HG03520 (cell line): ENCODE results near the gene FKBP2.
A peak's percentile ranks its signal among the peaks of the same experiment; 100 is the strongest.

Experiments
- ATAC-seq: cut with Tn5 transposase; IDR thresholded peaks from one replicate; pipeline ENCODE4 v1.9.1; 2021; ENCODE audit warnings: mild to moderate bottlenecking, moderate library complexity; ENCODE audit not compliant: unreplicated experiment

Gene FKBP2

DNA sequence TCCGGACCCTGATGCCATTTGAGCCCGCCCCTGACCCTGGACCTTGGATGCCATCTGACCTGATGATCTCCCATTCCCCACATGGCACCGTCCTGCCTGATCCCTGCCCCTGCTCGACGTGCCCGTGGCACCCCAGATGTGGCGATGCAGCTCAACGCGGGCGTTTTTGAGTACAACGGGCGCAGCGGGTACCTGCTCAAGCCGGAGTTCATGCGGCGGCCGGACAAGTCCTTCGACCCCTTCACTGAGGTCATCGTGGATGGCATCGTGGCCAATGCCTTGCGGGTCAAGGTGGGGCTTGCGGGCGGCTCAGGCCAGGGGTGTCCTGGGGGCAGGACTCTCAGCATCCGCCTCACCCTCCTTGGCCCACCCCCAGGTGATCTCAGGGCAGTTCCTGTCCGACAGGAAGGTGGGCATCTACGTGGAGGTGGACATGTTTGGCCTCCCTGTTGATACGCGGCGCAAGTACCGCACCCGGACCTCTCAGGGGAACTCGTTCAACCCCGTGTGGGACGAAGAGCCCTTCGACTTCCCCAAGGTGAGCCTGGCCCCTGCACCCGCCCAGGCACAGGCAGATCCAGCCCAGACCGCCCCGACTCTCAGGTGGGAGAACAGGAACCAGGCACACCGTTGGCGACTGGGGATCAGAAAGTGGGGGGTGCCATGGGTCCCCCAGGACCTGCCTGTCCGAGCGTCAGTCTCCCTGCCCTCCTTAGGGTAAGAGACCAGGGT is 21.5 kb downstream of the FKBP2 start:
- ATAC-seq, result no peak

DNA sequence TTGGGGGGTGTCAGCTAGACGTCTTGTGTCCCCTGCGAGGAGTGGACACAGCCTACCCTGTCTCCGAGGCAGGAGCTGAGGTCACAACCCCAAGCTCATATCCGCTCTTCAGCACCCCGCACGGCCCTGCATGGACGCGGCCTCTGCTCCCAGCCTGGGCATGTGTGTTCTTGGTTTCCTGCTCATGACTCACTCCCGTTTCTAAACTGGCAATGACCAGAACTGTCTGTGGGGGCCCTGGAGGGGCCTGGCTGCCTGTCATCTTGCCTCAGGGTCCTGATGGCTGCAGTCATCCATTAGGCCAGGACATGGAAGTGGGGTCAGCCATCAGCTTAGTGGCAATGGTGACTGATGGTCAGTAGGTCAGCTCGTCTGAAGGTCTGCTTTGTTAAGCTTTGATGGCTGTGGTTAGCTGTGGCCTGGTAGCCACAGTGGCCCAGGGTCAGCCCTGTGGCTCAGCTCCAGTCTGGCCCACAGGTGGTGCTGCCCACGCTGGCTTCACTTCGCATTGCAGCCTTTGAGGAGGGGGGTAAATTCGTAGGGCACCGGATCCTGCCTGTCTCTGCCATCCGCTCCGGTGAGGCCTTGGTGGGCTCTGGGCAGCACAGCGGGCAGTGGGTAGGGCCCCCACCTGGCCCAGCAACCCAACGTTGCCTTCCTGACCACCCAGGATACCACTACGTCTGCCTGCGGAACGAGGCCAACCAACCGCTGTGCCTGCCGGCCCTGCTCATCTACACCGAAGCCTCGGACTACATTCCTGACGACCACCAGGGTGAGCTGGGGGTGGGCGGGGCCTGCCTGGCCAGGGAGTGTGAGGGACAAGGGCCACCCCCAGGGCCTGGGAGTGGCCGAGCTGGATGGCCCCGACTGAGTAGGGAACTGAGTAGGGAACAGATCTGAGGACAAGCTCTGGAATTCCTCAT is 22.4 kb downstream of the FKBP2 start:
- ATAC-seq, result no peak

DNA sequence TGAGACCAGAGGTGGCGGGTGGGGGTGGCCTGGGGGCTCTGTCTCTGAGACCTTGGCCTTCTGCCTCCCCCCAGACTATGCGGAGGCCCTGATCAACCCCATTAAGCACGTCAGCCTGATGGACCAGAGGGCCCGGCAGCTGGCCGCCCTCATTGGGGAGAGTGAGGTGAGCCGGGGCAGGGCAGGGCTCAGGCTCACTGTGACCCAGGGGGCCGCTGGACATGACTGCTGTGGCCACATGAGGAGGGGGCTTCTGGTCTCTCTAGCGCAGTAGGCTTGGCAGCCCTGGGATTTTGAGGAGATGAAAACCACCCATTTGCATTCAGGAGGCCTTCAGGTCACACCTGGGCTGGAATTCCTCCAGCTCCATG is 23.0 kb downstream of the FKBP2 start:
- ATAC-seq, result no peak

DNA sequence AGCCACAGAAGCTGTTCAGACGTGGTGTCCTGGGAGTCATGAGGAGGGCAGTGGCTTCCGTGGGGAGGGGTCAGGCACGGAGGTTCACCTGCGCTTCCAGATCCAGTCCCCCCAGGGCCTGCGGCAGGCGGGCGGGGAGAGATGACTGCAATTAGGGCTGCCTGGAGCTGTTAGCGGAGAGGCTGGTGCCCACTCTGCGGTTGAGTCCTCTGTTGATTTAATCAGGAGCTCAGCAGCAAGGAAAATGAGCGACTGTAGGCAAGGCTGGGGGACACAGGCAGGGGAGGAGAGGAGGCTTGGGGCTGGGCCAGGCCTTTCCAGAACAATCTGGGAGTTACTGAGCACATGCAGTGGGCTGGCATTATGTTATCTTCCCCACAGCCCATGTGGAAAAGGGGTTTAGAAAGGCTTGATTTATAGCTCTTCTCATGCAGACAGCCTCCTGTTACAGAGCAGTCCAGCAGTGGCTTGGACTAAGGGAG is 23.5 kb downstream of the FKBP2 start:
- ATAC-seq, result no peak

DNA sequence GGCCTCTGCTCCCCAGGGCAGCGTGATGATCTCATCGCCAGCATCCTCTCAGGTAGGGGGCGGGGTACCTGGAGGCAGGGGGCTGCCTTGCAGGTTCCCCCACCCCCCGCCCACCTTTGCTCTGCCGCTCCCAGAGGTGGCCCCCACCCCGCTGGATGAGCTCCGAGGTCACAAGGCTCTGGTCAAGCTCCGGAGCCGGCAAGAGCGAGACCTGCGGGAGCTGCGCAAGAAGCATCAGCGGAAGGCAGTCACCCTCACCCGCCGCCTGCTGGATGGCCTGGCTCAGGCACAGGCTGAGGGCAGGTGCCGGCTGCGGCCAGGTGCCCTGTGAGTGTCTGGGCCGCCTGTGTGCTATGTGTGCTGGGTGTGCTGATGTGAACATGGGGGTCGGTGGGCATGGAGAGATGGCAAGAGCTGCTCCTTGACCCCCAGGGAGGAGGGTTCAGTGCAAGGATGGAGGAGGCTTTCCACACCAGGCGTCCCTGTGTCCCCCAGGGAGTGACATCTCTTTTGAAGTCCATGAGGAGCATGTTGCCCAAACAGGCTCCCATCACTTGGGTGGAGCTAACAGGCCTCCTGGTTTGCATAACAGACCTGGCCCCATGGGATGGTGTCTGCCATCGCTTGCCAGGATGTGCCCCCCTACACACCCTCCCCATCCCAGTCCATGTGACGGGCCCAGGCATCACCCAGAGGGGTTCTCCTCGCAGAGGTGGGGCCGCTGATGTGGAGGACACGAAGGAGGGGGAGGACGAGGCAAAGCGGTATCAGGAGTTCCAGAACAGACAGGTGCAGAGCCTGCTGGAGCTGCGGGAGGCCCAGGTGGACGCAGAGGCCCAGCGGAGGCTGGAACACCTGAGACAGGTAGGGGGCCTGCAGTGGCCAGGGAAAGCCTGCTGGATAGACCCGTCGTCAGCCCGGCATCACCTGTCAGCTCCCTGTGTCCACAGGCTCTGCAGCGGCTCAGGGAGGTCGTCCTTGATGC is 24.6 kb downstream of the FKBP2 start:
- no peak for ATAC-seq

DNA sequence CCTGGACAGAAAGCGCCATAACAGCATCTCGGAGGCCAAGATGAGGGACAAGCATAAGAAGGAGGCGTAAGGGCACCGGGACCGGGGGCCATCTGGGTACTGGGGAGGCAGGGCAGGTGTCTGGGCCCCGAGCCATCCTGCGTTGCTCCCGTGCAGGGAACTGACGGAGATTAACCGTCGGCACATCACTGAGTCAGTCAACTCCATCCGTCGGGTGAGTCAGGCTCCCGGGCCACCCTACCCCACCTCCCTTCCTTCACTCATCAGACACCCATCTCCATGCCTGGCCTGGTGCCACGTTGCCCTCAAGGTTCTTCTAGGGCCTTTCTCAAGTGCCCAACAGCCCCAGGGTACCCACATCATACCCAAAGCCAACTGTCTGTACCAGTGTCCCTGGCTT is 25.4 kb downstream of the FKBP2 start:
- no peak for ATAC-seq

DNA sequence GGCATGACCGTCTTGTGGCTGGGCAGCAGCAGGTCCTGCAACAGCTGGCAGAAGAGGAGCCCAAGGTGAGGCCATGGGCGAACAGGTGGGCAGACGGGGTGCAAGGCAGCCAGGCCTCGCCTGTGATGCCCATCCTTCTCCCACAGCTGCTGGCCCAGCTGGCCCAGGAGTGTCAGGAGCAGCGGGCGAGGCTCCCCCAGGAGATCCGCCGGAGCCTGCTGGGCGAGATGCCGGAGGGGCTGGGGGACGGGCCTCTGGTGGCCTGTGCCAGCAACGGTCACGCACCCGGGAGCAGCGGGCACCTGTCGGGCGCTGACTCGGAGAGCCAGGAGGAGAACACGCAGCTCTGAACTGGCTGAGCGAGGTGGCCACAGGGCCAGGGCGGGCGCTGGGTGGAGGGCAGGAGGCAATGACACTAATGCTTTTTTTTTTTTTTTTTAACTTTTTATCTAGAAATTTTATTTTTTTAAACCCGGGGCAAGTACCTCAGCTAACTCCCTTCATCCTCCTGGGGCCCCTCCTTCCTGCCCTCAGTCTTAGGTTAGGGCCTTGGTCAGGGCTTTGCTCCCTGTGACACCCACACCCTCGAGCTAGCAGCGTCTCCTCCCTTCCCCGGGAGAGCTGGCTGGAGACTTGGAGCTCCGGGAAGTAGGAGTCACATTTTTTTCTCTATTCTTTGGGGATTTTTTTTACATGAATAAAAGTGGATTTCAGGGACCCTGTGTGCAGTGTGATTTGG is 26.5 kb downstream of the FKBP2 start:
- ATAC-seq, result no peak

DNA sequence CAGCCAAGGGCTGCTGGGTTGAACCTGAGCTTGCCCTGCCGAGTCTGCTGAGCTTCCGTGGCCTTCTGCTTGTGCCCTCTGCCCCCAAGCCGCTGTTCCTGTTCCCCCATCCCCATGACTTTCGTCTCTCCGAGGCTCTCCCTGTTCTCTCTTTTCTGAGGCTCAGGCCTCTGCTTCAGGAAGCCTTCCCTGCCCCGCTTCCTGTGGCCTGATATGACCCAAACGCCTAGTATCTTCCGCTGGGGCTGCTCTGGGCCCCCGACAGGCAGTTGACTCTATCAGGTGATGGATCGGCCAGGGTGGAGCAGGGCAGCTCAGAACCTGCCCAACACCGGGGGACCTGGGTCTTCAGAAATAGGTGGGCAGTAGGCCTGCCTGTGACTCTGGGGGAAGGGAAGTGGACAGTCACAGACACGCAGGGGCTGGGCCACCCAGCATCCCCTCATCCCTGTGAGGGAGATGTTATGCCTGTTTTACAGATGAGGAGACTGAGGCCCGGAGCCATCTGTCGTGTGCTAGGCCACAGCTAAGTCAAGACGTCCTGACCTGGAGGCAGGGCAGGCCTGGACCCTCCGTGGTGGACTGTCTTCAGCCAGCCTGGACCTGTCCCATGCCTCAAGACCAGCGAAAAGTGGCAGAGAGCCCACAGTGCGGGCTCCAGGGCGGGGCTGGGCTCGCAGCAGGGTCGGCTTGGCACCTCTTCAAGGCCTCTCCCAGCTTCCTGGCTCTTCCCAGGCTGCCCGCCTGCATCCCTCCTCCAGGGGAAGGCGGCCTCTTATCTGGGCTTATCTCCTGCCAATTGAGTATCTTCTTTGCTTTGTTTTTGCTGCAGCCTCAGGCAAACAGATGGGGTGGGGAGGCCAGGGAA is 27.4 kb downstream of the FKBP2 start:
- no peak for ATAC-seq

DNA sequence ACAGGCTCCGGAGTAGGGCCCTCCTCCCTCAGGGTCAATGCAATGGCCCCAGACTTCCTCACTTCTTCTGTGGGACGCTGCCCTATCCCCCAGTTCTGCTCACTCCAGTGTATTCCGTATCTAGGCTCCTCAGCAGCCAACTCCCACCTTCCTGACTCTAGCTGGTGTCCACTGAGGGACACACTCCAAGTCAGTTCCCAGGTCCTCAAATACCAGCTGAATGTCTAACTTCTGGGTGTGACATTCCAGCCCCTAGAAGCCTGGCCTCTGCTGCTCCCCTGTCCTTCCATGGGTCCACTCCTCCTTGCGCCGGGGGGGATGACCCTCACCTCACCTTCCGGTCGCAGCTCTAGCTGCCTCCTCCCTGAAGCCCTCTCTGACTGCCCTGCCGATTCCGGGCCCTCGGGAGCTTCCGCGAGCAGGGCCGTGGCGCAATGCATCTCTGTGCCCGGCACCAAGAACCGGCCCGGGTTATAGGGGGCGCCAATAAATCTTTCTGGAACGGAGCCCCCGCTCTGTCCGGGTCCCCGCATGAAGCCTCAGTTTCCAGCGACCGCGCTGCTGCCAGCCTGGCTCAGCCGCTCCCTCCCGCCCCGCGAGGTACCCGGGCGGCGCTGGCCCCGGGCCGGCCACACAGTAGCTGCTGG is 28.1 kb downstream of the FKBP2 start:
- no peak for ATAC-seq

DNA sequence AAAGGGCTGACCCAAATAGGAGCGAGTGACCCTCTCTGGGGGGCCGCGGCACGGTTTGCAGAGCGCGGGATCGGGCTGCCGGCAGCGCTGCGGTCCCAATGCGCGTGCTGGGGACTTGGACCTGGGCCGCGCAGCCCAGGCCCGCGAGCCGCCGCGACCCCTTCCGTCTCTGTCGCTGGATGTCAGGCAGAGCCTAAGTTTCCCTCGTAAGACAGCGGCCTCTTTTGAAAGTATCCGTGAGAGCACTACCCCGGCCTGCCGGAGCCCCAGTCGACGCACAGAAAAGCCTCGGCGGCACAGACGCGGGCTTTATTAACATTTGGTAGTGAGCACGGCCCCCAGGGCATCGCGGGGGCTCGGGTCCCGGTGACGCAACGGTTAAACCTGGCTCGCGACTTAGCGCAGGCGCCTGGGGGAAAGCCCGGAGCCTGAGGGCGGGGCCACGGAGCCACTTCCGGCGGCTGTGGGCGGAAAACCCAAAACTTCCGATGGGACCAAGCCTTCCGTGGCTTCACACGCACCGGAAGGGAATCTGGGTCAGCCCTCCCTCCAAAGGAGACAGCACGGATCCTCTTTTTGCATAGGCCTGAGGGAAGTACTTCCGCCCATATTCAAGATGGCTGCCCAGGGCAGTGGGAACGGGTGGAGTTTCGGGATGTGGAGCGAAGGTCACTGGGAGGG is 28.8 kb downstream of the FKBP2 start:
- ATAC-seq, result peak; percentile 47

DNA sequence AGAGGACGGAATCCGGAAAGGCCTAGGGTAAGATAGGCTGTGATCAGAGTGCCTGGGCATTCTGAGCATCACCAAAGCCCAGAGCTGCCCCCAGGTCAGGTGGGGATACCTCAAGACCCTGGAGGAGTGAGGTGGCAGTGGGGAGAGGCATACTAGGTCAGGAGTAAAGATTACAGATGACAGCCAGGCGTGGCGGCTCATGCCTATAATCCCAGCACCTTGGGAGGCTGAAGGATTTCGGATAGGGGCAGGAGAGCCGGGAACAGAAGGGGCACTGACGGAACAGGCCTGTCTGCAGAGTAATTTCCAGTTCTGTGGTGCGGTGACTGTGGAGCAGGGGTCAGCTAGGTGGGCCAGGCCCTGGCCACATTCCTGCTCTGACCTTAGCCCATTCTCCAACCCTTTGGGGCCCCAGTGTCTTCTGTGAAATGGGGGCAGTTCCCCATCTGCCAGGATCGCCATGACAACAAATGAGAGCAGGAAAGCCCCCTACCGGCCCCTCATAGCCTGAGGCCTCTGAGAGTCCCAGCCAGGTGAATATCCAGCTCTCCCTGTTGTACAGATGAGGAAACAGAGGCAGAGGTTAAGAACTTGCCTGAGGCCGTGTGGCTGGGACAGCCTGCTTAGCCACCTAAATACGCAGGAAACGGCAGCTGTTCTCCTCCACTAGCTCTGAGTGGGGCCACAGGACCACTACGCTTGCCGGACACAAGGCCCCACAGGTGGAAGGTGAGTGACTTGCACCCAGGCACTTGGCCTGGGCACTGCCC is 34.3 kb downstream of the FKBP2 start:
- ATAC-seq, result no peak

DNA sequence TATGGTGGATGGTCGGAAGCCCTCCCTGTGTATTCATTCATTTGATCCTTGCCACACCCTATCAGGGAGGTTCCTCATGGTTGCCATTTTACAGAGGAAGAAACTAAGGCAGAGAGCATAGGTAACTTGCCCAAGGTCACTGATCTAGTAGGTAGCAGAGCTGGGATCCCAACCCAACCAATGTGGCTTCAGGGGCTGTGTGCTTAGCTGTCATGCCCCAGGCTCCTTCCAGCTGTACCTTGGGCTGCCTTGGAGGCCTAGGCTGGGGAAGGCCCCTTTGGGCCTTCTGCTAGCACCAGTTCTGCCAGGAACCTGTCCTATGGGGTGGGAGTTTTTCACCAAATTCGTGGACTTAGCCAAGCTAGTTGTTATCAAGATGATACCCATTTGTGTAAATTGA is 34.9 kb downstream of the FKBP2 start:
- ATAC-seq, result no peak

DNA sequence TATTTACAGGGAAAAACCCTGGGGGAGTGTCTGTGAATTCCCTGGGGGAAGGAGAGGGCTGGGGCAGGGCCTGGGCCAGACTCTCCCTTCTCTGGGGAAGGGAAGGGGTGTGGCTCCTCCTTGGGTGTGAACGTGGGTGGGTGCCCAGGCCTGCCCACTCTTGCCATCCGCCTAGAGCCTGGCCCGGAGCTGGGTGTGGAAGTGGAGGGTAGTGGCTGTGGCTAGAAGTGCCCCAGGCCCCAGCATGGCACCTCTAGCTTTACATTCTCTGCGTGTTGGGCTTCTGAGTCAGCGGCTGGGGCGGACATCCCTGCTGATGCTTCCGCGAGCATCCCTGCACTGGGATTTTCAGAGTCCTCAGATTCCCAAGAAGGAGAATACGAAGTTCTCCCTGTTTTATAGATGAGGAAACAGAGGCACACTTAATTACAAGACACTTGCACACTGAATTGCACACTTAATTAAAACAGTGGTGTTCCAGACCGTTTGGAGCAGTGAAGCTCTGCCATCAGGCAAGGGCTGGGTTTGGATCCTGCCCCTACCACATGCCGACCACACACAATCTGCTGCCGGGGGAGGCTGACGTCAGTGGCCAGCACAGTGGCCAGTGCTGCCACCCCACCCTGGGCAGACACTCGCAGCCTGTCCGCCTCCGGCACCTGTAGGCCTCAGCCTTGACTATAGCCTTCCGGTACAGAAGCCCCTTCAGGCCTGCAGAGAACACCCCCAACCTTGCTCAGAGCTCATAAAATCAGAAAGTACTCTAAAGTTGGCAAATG is 35.9 kb downstream of the FKBP2 start:
- ATAC-seq, result no peak

DNA sequence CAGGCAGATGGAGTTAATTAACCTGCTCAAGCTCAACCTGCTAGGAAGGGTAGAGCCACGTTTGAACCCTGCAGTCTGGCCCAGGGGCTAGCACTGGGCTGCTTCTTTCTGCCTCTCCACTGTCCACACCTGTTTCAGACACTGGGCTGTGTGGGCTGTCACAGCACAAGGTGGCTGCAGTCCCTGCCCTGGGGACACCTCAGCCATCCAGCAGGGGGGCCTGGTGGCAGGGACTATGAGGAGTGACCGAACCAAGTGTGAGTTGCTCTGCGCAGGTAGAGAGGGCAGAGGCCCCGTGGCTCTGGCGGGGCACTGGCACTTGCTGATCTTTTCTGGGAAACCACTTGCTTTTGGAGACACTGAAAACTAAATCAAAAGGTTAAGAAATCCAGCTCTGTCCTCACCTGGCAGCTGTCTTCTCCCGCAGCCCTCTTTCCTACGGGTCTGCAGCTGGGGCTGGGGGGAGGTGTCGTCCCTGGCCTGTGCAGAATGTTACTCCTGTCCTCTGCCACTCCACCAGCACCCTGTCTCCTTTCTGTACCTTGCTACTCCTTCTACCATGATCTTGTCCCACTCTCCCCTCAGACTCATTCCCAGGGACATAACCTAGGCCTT is 37.8 kb downstream of the FKBP2 start:
- no peak for ATAC-seq

DNA sequence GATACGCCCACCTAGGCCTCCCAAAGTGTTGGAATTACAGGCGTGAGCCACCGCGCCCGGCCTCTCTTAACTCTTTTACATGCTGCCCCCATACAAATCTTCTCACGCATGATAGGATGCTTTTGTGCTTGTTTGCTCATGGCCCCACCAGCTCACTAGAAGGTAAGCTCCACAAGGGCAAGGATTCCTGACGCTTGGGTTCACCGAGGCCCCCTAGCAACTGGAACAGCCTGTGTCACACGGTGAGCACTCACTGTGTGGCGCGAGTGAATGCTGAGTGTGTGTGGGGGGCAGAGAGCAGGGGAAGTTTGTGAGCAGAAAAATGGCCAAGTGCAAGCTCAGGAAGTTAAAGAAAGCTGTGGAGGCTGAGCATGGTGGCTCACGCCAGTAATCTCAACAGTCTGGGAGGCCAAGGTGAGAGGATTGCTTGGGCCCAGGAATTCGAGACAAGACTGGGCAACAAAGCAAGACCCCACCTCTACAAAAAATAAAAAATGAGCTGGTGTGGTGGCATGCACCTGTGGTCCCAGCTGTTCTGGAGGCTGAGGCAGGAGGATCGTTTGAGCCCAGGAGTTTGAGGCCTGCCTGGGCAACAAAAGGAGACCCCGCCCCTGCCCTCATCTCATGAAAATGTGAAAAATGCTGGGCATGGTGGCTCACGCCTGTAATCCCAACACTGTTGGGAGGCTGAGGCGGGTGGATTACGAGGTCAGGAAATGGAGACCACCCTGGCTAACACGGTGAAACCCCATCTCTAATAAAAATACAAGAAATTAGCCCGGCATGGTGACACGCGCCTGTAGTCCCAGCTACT is 41.3 kb downstream of the FKBP2 start:
- no peak for ATAC-seq
